HFFc6 (cell line): ENCODE data around the gene AP4M1. TPM values are rescaled to one million over a fixed set of nuclear protein-coding genes. Genes with fewer than 3 reads are reported as not detected.

ENCODE experiments used
- DNase-seq: peaks from one replicate; pipeline ENCODE4 v3.0.0-alpha.2; 2018
- H3K27ac Mint-ChIP-seq: 2 replicates; pipeline ENCODE4 v1.8.0; 2020; ENCODE audit warnings: mild to moderate bottlenecking, mixed read lengths
- H3K27me3 Mint-ChIP-seq: 2 replicates; pipeline ENCODE4 v1.8.0; 2021; ENCODE audit warnings: mild to moderate bottlenecking, moderate library complexity, mixed read lengths; ENCODE audit not compliant: insufficient read depth
- H3K36me3 Mint-ChIP-seq: 2 replicates; pipeline ENCODE4 v1.8.0; 2021; ENCODE audit warnings: low read depth, mixed read lengths
- H3K4me1 Mint-ChIP-seq: 2 replicates; pipeline ENCODE4 v1.8.0; 2020; ENCODE audit warnings: low read depth, mixed read lengths
- H3K4me3 Mint-ChIP-seq: 2 replicates; pipeline ENCODE4 v1.8.0; 2020; ENCODE audit warnings: mild to moderate bottlenecking, moderate library complexity, mixed read lengths
- H3K9me3 Mint-ChIP-seq: 2 replicates; pipeline ENCODE4 v1.8.0; 2020; ENCODE audit warnings: mild to moderate bottlenecking, mixed read lengths
- total RNA-seq, 6 experiments: library from RNA; stranded (reverse); fragmentation: NEBNext Ultra II Directional; extraction: Animal tissue kit (Norgen Biotek cat#: 25700); gene quantifications; 2 replicates in 1 of 6; 3 replicates in 5 of 6; pipeline ENCODE4 v1.2.3, GENCODE V29; 2021
- TF ChIP-seq, protein P1 (sequence below): fragments of 200-600 bp; sonication (generic); IDR thresholded peaks from 2 replicates; pipeline ENCODE4 v1.5.0; 2021; ENCODE audit warnings: antibody characterized with exemption, mild to moderate bottlenecking

Gene AP4M1
- total RNA-seq, 6 experiments from 2014 or later: 20.2 to 24.5 (median 21.9) TPM

DNA sequence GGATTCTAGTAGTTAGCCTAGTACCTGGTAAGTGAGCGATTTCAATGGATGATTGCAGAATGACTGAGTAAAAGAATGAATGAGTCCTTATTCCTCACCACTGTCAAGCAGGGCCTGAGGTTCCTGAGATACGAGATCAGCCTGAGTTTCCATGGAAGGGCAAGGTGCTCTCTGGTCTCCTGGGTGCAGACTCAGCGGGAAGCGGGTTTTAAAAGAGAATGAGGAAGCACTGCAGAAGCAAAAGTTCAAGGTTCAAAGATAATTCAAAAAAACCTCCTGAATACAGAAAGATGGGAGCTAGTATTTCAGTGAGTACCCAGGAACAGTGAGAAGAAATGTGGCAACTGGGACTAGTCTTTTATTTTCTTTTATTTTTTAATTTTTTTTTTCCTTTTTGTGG lies 24.2 kb upstream of the AP4M1 start:
- peaks cover 72% of the 10 kb centered on the region for H3K36me3 Mint-ChIP-seq
- H3K9me3 Mint-ChIP-seq: peaks cover 18% of the 10 kb centered on the region
- H3K27ac Mint-ChIP-seq: no peak overlapping the region
- no peak overlapping the region for H3K4me3 Mint-ChIP-seq
- TF ChIP-seq, protein P1, sequence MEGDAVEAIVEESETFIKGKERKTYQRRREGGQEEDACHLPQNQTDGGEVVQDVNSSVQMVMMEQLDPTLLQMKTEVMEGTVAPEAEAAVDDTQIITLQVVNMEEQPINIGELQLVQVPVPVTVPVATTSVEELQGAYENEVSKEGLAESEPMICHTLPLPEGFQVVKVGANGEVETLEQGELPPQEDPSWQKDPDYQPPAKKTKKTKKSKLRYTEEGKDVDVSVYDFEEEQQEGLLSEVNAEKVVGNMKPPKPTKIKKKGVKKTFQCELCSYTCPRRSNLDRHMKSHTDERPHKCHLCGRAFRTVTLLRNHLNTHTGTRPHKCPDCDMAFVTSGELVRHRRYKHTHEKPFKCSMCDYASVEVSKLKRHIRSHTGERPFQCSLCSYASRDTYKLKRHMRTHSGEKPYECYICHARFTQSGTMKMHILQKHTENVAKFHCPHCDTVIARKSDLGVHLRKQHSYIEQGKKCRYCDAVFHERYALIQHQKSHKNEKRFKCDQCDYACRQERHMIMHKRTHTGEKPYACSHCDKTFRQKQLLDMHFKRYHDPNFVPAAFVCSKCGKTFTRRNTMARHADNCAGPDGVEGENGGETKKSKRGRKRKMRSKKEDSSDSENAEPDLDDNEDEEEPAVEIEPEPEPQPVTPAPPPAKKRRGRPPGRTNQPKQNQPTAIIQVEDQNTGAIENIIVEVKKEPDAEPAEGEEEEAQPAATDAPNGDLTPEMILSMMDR: no peak
- no peak for DNase-seq
- H3K4me1 Mint-ChIP-seq: peaks cover 25% of the 10 kb centered on the region
- H3K27me3 Mint-ChIP-seq: peaks cover under 1% of the 10 kb centered on the region; the same call in 1 of the 2 replicates

DNA sequence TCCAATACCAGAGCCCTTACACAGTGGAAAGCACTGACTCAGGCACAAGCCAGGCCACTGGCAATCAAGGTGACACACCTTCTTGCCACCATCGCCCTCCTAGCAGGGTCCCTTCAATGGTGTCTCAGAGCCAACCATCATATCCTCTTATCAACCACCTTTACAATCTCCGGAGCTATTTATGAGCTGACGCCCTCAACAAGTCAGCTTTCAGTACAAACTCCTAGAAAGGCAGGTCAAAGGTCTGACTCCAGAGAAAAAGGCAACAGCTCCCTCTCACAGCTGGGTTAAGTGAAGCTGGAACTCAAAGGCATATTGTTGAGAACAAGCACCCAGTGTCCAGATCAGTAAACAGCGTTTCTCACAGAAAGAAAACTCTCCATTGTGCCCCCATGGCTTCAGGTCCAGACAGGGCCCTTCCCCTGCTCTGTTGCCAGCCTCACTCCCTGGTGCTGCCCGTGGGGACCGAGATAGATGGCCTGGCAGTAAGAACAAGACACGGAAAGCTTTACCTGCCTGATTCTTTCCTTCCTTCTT lies 22.4 kb upstream of the AP4M1 start:
- peaks cover 34% of the 10 kb centered on the region for H3K4me1 Mint-ChIP-seq
- H3K27ac Mint-ChIP-seq: peak overlapping the region; percentile 53; the same call in 1 of the 2 replicates
- H3K36me3 Mint-ChIP-seq: peaks cover 53% of the 10 kb centered on the region
- TF ChIP-seq, protein P1: no peak
- no peaks in the 10 kb centered on the region for H3K27me3 Mint-ChIP-seq
- peak overlapping the region; percentile 10; the same call in 1 of the 2 replicates for H3K4me3 Mint-ChIP-seq
- H3K9me3 Mint-ChIP-seq: no peaks in the 10 kb centered on the region; the same call in none of the 2 replicates
- DNase-seq: no peak

DNA sequence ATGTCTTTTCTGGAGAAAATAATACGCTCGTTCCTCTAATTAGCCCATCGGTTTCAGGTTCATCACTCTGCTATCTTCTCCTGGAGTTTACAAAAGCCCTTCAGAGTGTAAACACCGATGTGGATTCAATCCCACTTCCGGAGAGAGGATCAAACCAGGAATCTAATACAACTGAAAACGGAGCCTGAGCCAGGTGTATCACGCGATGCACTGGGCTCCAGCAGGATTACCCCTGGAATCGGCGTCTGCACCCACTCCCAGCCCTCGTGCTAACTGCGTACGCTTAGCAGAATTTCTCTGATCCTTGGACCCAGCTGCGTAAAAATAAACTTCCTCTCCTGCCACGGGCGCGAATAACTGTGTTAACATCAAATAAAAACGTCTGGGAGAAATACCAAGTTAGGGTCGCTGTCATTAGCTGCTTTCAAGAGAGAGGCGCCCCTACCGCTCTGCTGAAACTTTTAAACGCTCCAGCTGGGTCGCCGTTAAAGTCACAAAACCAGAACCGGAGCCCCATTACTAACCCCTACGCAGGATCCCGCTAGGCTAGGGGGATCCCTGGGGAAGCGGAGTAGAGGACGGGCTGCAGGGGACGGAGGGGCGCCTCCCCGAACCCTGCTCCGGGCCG lies 20.4 kb upstream of the AP4M1 start:
- Mint-ChIP-seq H3K9me3 (no peaks in the 10 kb centered on the region; the same call in 1 of the 2 replicates), H3K27ac (peak overlapping the region; percentile 87), H3K4me3 (peak overlapping the region; percentile 97), H3K27me3 (no peaks in the 10 kb centered on the region), H3K4me1 (peaks cover 41% of the 10 kb centered on the region), H3K36me3 (peaks cover 34% of the 10 kb centered on the region)
- no peak for DNase-seq
- TF ChIP-seq, protein P1: no peak

DNA sequence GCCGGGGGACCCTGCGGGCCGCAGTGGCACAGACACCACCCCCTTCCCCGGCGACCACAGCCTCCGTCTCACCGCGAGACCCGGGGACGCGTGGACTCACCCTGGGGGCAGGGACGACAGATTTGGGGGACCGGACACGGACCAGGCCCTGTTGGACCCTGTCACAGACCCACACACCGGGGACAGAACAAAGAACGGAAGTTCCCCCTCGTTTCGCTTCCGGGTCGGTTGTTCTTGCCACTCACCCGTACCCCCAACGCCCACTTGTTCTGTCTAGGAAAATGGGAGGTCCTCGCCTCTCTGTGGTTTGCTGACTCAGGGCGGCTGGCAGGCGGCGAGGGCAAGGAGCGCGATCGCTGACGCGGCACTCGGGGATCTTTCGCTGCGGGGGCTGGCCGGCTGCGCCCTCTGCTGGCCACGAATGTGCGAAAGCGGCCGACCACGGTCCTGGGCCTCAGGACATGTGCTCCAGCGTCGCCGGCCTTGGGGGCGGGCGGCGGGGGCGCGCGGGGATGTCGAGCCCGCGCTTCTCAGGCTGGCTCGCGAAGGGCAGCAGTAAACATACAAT lies 19.8 kb upstream of the AP4M1 start, which contains the start of gene ZNF3:
Gene ZNF3, minus strand, starts transcription at position 189 of the 568 bp plus-strand sequence. CDS start 4,366 bp downstream, outside the sequence.
- Mint-ChIP-seq H3K27ac (peak within 1 kb of the TSS; percentile 87), H3K36me3 (peaks cover 28% of the 10 kb centered on the region), H3K9me3 (no peaks in the 10 kb centered on the region), H3K4me3 (peak within 1 kb of the TSS; percentile 97), H3K27me3 (no peaks in the 10 kb centered on the region), H3K4me1 (peaks cover 45% of the 10 kb centered on the region)
- peak; percentile 99 for DNase-seq
- TF ChIP-seq, protein P1: peak; percentile 98

DNA sequence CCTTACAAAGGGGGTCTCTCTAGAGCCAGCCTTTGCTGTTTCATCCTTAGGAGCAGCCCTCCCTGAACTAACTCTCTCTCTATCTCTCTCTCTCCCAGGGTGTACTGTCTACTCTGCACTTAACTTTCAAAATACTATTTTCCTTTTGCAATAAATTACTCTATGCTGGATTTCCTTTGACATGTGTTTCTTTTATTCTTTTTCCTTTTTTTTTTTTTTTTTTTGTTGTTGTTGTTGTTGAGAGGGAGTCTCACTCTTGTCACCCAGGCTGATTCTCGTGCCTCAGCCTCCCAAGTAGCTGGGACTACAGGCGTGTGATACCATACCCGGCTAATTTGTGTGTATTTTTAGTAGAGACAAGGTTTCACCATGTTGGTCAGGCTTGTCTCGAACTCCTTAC lies 18.5 kb upstream of the AP4M1 start:
- Mint-ChIP-seq H3K4me1 (peaks cover 59% of the 10 kb centered on the region), H3K4me3 (no peak overlapping the region; the same call in 1 of the 2 replicates), H3K36me3 (peaks cover 22% of the 10 kb centered on the region), H3K9me3 (no peaks in the 10 kb centered on the region), H3K27me3 (no peaks in the 10 kb centered on the region), H3K27ac (peak overlapping the region; percentile 47)
- no peak for DNase-seq
- TF ChIP-seq, protein P1: no peak
